Panc1 (cell line): Measurements from ENCODE around the gene GPR26. TPM values are rescaled to one million over a fixed set of nuclear protein-coding genes. Genes with fewer than 3 reads are reported as not detected.

ENCODE experiments used
- ATAC-seq: fragments of 200-7000 bp; cut with Tn5 transposase; 2 replicates; pipeline ENCODE4 v1.9.1; 2020; ENCODE audit warnings: mild to moderate bottlenecking, moderate library complexity
- BruUV-seq: library from RNA; stranded (reverse); fragments of 400-500 nt; replicated peaks from 2 replicates; lab custom pipeline; 2021; lab: Mats Ljungman, UMichigan
- CTCF ChIA-PET: fragments of 300-600 bp; sonication (Branson Sonifier 250); formaldehyde crosslinking; loops from one replicate; lab custom pipeline; 2022; ENCODE audit warnings: antibody characterized with exemption; lab: Charles Lee
- POLR2A ChIA-PET: fragments of 300-600 bp; sonication (Branson Sonifier 250); formaldehyde crosslinking; loops from one replicate; lab custom pipeline; 2022; ENCODE audit warnings: antibody characterized with exemption; lab: Charles Lee
- DNase-seq: peaks from one replicate; pipeline ENCODE4 v3.0.0-alpha.2; 2010; ENCODE audit warnings: low read depth, low spot score
- H3K27ac ChIP-seq: 2 replicates; pipeline ENCODE4 v1.5.1; 2011; ENCODE audit warnings: mild to moderate bottlenecking, low read length, inconsistent platforms
- H3K27me3 ChIP-seq: fragments of 200-500 bp; sonication (Bioruptor generic); 2 replicates; pipeline ENCODE4 v1.6.0; 2014; ENCODE audit warnings: low read length, inconsistent platforms; ENCODE audit not compliant: control insufficient read depth, insufficient read depth
- H3K36me3 ChIP-seq: fragments of 200-500 bp; sonication (Bioruptor generic); 2 replicates; pipeline ENCODE4 v1.5.1; 2014; ENCODE audit warnings: inconsistent platforms, mild to moderate bottlenecking, low read length, moderate library complexity; ENCODE audit not compliant: control insufficient read depth, insufficient read depth
- H3K4me1 ChIP-seq: 2 replicates; pipeline ENCODE4 v1.5.1; 2011; ENCODE audit warnings: inconsistent platforms, mild to moderate bottlenecking, low read length, moderate library complexity; ENCODE audit not compliant: control insufficient read depth, insufficient read depth
- H3K4me3 ChIP-seq, 2 experiments: 2 replicates each; pipeline ENCODE4 v1.5.1; 2011 to 2012; ENCODE audit warnings: low read depth in 2 of 2, low read length in 2 of 2, mild to moderate bottlenecking in 2 of 2, inconsistent platforms in 1 of 2, moderate library complexity in 1 of 2
- H3K9me3 ChIP-seq: fragments of 200-500 bp; sonication (Bioruptor generic); 2 replicates; pipeline ENCODE4 v1.5.1; 2014; ENCODE audit warnings: low read depth, mild to moderate bottlenecking, inconsistent platforms, low read length, moderate library complexity; ENCODE audit not compliant: control insufficient read depth, insufficient read depth
- POLR2AphosphoS5 ChIP-seq: IDR thresholded peaks from 2 replicates; pipeline ENCODE4 v1.6.1; 2012; ENCODE audit warnings: mild to moderate bottlenecking, low read depth, low read length, moderate library complexity
- SIN3A ChIP-seq: IDR thresholded peaks from 2 replicates; pipeline ENCODE4 v1.6.1; 2012; ENCODE audit warnings: low read depth, mild to moderate bottlenecking, low read length, moderate library complexity, borderline replicate concordance; ENCODE audit not compliant: insufficient read depth
- TCF7L2 ChIP-seq: IDR thresholded peaks from 2 replicates; pipeline ENCODE4 v1.6.1; 2011; ENCODE audit warnings: mild to moderate bottlenecking, low read depth, low read length, inconsistent platforms
- in situ Hi-C: cut with HindIII; loops from 2 replicates; pipeline ENCODE4 v1.10.0; 2016; ENCODE audit warnings: low sequenced_read_pairs, low pct_unique_long_range_greater_than_20kb
- intact Hi-C: fragments of 100-400 bp; cut with micrococcal nuclease; formaldehyde crosslinking; loops from one replicate; pipeline ENCODE4 v1.10.0; 2022; ENCODE audit not compliant: unreplicated experiment
- total RNA-seq: library from RNA; stranded (reverse); gene quantifications from one replicate; pipeline ENCODE4 v1.2.1, GENCODE V29; 2021; ENCODE audit not compliant: unreplicated experiment
- TF ChIP-seq, protein P1 (sequence below): fragments of 450-650 bp; IDR thresholded peaks from 2 replicates; pipeline ENCODE4 v1.5.1; 2017; ENCODE audit warnings: mild to moderate bottlenecking
- TF ChIP-seq, protein P2 (sequence below), 2 experiments: IDR thresholded peaks; 2 replicates each; pipeline ENCODE4 v1.6.1; 2011 to 2012; ENCODE audit warnings: low read depth in 2 of 2, control low read depth in 1 of 2, low read length in 1 of 2, mild to moderate bottlenecking in 1 of 2, moderate library complexity in 1 of 2; ENCODE audit not compliant: insufficient read depth in 1 of 2

The GPR26 gene
- total RNA-seq, 1 experiment from 2014 or later, result not detected

DNA sequence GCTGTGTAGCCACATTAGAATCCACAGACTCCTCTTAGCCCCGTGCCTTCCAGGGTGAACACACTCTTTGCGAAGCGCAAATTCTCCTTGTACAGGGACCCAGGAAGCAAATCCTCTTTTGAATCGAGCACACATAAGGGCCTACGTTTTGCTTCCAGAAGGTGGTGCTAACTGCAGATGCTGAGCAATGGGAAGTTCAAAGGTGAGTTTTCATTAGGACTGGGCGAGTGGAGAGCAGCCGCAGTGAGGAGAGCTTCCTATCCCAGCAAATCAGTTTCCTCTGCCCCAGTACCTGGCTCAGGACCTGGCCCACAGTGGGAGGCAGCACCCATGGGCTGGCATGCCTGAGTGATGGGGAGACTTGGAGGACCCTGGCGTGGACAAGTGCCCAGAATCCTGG, 23.5 kb upstream of the GPR26 start:
- in situ Hi-C loops, result no loop called here
- no peaks in the 10 kb centered on the region for H3K4me1 ChIP-seq
- BruUV-seq, result no TSS peak
- peak; percentile 75 for ATAC-seq
- DNase-seq, result no peak
- no peaks in the 10 kb centered on the region for H3K36me3 ChIP-seq
- no peaks in the 10 kb centered on the region for H3K9me3 ChIP-seq
- ChIA-PET POLR2A (no interaction called here), CTCF (no interaction called here)
- TF ChIP-seq SIN3A (no peak), TCF7L2 (peak; percentile 20; the same call in 1 of the 2 replicates)
- TF ChIP-seq, protein P1, sequence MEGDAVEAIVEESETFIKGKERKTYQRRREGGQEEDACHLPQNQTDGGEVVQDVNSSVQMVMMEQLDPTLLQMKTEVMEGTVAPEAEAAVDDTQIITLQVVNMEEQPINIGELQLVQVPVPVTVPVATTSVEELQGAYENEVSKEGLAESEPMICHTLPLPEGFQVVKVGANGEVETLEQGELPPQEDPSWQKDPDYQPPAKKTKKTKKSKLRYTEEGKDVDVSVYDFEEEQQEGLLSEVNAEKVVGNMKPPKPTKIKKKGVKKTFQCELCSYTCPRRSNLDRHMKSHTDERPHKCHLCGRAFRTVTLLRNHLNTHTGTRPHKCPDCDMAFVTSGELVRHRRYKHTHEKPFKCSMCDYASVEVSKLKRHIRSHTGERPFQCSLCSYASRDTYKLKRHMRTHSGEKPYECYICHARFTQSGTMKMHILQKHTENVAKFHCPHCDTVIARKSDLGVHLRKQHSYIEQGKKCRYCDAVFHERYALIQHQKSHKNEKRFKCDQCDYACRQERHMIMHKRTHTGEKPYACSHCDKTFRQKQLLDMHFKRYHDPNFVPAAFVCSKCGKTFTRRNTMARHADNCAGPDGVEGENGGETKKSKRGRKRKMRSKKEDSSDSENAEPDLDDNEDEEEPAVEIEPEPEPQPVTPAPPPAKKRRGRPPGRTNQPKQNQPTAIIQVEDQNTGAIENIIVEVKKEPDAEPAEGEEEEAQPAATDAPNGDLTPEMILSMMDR, result peak; percentile 45
- H3K27me3 ChIP-seq, result peaks cover 38% of the 10 kb centered on the region
- intact Hi-C loops, result no loop called here
- H3K4me3 ChIP-seq, result no peak overlapping the region
- H3K27ac ChIP-seq, result no peak overlapping the region

DNA sequence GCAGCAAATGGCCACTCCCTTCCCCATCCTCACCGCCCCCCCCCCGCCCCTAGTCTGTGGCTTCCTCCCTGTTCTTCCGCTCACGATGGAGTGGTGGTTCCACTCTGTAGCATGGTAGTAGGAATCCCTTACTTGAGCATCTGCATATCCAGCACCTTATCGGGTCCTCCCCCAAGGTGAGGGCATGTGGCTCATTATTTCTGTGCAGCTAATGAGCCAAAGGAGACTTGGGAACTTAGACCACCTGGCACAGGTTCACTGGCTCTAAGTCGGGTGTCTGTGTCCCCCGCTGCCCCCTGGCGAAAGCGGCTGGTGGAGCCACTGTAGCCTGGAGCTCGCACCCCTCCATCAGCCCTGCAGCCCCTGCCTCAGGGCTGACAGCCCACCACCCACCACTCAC, 22.8 kb upstream of the GPR26 start:
- no peak overlapping the region for H3K4me3 ChIP-seq
- in situ Hi-C loops (no loop called here), intact Hi-C loops (no loop called here)
- no peak for DNase-seq
- H3K27ac ChIP-seq, result no peak overlapping the region
- POLR2A ChIA-PET, result no interaction called here
- no peaks in the 10 kb centered on the region for H3K9me3 ChIP-seq
- H3K36me3 ChIP-seq, result no peaks in the 10 kb centered on the region
- peaks cover 42% of the 10 kb centered on the region for H3K27me3 ChIP-seq
- CTCF ChIA-PET, result no interaction called here
- no peaks in the 10 kb centered on the region for H3K4me1 ChIP-seq
- peak; percentile 48; the same call in 1 of the 2 replicates for ATAC-seq
- TF ChIP-seq POLR2AphosphoS5, result no peak
- BruUV-seq, result no TSS peak

DNA sequence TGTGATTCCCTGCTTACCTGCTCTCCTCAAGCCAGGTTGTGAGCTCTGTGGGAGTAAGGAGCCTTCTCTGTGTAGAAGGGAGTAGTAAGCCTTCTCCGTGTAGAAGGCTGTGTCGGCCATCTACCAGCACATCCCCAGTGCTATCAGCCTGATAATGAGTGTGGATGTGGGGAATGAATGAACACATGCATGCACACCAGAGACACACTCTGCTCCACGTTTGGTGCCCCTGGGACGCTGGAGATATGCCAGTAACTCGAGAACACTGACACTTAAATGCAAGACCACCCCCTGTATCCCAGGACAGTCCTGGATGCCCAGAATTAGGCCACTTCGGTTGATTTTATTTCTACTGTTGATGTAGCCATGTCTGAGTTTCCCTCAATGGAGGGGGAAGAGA, 21.1 kb upstream of the GPR26 start:
- no peak for TF ChIP-seq TCF7L2
- no peak for TF ChIP-seq SIN3A
- TF ChIP-seq, protein P1, result no peak
- TF ChIP-seq, protein P2, sequence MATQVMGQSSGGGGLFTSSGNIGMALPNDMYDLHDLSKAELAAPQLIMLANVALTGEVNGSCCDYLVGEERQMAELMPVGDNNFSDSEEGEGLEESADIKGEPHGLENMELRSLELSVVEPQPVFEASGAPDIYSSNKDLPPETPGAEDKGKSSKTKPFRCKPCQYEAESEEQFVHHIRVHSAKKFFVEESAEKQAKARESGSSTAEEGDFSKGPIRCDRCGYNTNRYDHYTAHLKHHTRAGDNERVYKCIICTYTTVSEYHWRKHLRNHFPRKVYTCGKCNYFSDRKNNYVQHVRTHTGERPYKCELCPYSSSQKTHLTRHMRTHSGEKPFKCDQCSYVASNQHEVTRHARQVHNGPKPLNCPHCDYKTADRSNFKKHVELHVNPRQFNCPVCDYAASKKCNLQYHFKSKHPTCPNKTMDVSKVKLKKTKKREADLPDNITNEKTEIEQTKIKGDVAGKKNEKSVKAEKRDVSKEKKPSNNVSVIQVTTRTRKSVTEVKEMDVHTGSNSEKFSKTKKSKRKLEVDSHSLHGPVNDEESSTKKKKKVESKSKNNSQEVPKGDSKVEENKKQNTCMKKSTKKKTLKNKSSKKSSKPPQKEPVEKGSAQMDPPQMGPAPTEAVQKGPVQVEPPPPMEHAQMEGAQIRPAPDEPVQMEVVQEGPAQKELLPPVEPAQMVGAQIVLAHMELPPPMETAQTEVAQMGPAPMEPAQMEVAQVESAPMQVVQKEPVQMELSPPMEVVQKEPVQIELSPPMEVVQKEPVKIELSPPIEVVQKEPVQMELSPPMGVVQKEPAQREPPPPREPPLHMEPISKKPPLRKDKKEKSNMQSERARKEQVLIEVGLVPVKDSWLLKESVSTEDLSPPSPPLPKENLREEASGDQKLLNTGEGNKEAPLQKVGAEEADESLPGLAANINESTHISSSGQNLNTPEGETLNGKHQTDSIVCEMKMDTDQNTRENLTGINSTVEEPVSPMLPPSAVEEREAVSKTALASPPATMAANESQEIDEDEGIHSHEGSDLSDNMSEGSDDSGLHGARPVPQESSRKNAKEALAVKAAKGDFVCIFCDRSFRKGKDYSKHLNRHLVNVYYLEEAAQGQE (IDR thresholded peaks at IDR 0.05; ENCODE audit: insufficient read depth in 1 of 2, low read depth in 2 of 2, low read length in 1 of 2), result no peak
- TF ChIP-seq POLR2AphosphoS5, result no peak
- CTCF ChIA-PET, result no interaction called here
- DNase-seq, result no peak
- in situ Hi-C loops, result no loop called here
- no peaks in the 10 kb centered on the region for H3K36me3 ChIP-seq
- no peak overlapping the region for H3K4me3 ChIP-seq
- peaks cover 35% of the 10 kb centered on the region for H3K27me3 ChIP-seq
- POLR2A ChIA-PET, result no interaction called here
- no peak for ATAC-seq
- no peaks in the 10 kb centered on the region for H3K4me1 ChIP-seq
- H3K27ac ChIP-seq, result no peak overlapping the region
- no TSS peak for BruUV-seq
- H3K9me3 ChIP-seq, result no peaks in the 10 kb centered on the region
- intact Hi-C loops, result no loop called here
